ENCODE results near the gene PTPRA. TPM values are rescaled to one million over a fixed set of nuclear protein-coding genes. Genes with fewer than 3 reads are reported as not detected.

PTPRA gene
- total RNA-seq, 1 experiment from 2014 or later = 56.9 TPM

DNA sequence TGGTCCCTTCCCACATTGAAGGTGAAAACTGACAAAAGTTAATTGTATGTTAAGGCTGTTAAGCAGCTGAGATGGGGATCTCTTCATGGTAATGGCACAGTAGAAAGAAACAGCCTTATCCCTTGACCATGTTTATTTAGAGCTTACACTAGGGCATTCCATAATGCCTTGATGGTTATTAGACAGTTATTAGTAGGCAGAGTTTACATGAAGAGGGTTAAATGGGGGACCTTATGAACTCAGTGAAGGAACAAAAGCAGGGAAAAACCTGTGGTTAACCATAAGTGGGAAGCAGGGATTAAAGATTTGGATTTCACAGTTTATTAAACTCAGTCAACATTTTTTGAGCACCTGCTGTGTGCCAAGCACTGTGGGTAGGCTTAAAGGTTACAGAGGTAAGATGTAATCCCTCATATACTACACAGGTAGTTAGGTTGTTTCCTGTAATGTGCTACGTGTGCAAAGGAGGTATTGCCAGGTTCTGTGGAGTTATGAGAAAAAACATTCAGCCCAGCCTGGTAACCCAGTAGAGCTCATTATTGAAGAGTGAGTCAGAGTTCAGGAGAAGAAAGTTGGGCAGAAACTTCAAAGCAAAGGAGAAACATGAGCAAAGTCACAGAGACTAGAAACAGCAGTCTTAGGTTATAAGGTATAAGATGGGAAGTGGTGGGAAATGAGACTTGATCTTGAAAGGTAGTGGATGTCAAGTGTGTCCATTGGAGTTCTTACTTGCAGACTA lies 137.9 kb downstream of the PTPRA start:
- Histone ChIP-seq H3K27me3 (replicated peaks; ENCODE audit: insufficient read depth, low read depth, low read length, poor library complexity) (no peaks in the 10 kb centered on the region), H3K4me3 (ENCODE audit: low read depth, low read length, poor library complexity, severe bottlenecking) (no peak overlapping the region), H3K4me1 (ENCODE audit: insufficient read depth, low read length, poor library complexity, severe bottlenecking) (no peaks in the 10 kb centered on the region), H3K36me3 (ENCODE audit: insufficient read depth, low read length, poor library complexity, severe bottlenecking) (peaks cover 14% of the 10 kb centered on the region), H3K9me3 (ENCODE audit: low read depth, low read length, poor library complexity, severe bottlenecking) (no peaks in the 10 kb centered on the region), H3K27ac (ENCODE audit: low read depth, low read length, poor library complexity, severe bottlenecking) (no peak overlapping the region)
- no TSS peak for BruUV-seq (replicated peaks)
- CTCF ChIA-PET = no interaction called here
- POLR2A ChIA-PET (ENCODE audit: low non-redundant PET) = no interaction called here
- intact Hi-C loops (cut with micrococcal nuclease; ENCODE audit: unreplicated experiment) = no loop called here
- no peak for DNase-seq (ENCODE audit: low spot score)
- TF ChIP-seq EZH2 (IDR thresholded peaks at IDR 0.05; ENCODE audit: borderline replicate concordance, low read depth, low read length, poor library complexity, severe bottlenecking) = no peak
- TF ChIP-seq, protein P1, sequence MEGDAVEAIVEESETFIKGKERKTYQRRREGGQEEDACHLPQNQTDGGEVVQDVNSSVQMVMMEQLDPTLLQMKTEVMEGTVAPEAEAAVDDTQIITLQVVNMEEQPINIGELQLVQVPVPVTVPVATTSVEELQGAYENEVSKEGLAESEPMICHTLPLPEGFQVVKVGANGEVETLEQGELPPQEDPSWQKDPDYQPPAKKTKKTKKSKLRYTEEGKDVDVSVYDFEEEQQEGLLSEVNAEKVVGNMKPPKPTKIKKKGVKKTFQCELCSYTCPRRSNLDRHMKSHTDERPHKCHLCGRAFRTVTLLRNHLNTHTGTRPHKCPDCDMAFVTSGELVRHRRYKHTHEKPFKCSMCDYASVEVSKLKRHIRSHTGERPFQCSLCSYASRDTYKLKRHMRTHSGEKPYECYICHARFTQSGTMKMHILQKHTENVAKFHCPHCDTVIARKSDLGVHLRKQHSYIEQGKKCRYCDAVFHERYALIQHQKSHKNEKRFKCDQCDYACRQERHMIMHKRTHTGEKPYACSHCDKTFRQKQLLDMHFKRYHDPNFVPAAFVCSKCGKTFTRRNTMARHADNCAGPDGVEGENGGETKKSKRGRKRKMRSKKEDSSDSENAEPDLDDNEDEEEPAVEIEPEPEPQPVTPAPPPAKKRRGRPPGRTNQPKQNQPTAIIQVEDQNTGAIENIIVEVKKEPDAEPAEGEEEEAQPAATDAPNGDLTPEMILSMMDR (conservative IDR thresholded peaks at IDR 0.05; ENCODE audit: low read depth, low read length) = no peak

DNA sequence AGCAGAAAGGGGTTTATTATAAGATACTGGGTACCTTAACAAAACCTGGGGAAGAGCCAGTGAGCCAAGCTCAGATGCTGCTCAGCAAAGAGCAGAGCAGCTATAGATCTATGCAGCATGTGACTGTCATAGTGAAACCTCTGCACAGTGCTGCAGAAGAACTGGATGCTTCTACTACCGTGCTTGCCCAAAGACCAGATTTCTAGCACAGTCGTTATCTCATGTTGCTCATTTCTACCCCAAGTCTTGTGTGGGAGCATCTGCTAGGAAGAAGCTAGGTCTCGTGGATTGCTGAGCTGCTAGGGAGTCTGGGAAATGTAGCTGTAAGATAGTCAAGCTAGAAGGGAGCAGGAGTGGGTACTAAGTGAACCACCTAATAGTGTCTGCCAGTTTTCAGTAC lies 138.5 kb downstream of the PTPRA start:
- Histone ChIP-seq H3K27ac (ENCODE audit: low read depth, low read length, poor library complexity, severe bottlenecking) (no peak overlapping the region), H3K9me3 (ENCODE audit: low read depth, low read length, poor library complexity, severe bottlenecking) (no peaks in the 10 kb centered on the region), H3K36me3 (ENCODE audit: insufficient read depth, low read length, poor library complexity, severe bottlenecking) (peaks cover 10% of the 10 kb centered on the region), H3K4me1 (ENCODE audit: insufficient read depth, low read length, poor library complexity, severe bottlenecking) (no peaks in the 10 kb centered on the region), H3K27me3 (replicated peaks; ENCODE audit: insufficient read depth, low read depth, low read length, poor library complexity) (no peaks in the 10 kb centered on the region), H3K4me3 (ENCODE audit: low read depth, low read length, poor library complexity, severe bottlenecking) (no peak overlapping the region)
- ChIA-PET POLR2A (ENCODE audit: low non-redundant PET) (no interaction called here), CTCF (no interaction called here)
- DNase-seq (ENCODE audit: low spot score) = no peak
- intact Hi-C loops (cut with micrococcal nuclease; ENCODE audit: unreplicated experiment) = no loop called here
- no TSS peak for BruUV-seq (replicated peaks)
- TF ChIP-seq EZH2 (IDR thresholded peaks at IDR 0.05; ENCODE audit: borderline replicate concordance, low read depth, low read length, poor library complexity, severe bottlenecking) = no peak
- TF ChIP-seq, protein P1 (conservative IDR thresholded peaks at IDR 0.05; ENCODE audit: low read depth, low read length) = no peak

DNA sequence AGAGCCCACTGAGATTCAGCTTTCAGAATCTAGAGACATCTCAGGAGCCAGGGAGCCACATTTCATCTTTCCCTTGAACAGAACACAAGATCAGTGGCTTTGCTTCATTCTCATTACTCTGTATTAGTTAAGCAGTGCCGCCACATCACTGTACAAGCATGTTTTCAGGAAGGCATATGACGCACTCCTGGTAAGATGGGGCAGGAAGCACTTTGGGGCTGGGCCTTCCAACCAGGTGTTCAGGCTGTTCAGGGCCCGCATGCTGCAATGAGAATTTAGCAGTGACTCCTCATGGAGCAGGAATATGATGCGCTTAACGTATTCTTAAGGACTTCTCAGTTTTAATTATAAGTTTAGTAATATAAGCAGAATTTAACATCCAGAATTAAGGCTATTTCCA lies 140.5 kb downstream of the PTPRA start:
- no TSS peak for BruUV-seq (replicated peaks)
- TF ChIP-seq EZH2 (IDR thresholded peaks at IDR 0.05; ENCODE audit: borderline replicate concordance, low read depth, low read length, poor library complexity, severe bottlenecking) = no peak
- TF ChIP-seq, protein P1 (conservative IDR thresholded peaks at IDR 0.05; ENCODE audit: low read depth, low read length) = no peak
- no peak overlapping the region for H3K4me3 ChIP-seq (ENCODE audit: low read depth, low read length, poor library complexity, severe bottlenecking)
- CTCF ChIA-PET = no interaction called here
- H3K9me3 ChIP-seq (ENCODE audit: low read depth, low read length, poor library complexity, severe bottlenecking) = no peaks in the 10 kb centered on the region
- peaks cover 11% of the 10 kb centered on the region for H3K36me3 ChIP-seq (ENCODE audit: insufficient read depth, low read length, poor library complexity, severe bottlenecking)
- no peaks in the 10 kb centered on the region for H3K27me3 ChIP-seq (replicated peaks; ENCODE audit: insufficient read depth, low read depth, low read length, poor library complexity)
- DNase-seq (ENCODE audit: low spot score) = no peak
- H3K27ac ChIP-seq (ENCODE audit: low read depth, low read length, poor library complexity, severe bottlenecking) = no peak overlapping the region
- H3K4me1 ChIP-seq (ENCODE audit: insufficient read depth, low read length, poor library complexity, severe bottlenecking) = no peaks in the 10 kb centered on the region
- POLR2A ChIA-PET (ENCODE audit: low non-redundant PET) = interaction anchor here (0.6 kb wide), 1 partner anchor 149 kb away, joined by 8 read pairs; no protein-coding TSS in a partner anchor
- intact Hi-C loops (cut with micrococcal nuclease; ENCODE audit: unreplicated experiment) = no loop called here
